ENCODE data around the gene PARVG.

The PARVG gene

GRCh38 chr22:44155115-44155514 is 25.6 kb upstream of the PARVG start:
- DNase-seq = no peak

- DNase-seq = no peak
Measured at GRCh38 chr22:44157916-44158618, 22.7 kb upstream of the PARVG start.

DNA sequence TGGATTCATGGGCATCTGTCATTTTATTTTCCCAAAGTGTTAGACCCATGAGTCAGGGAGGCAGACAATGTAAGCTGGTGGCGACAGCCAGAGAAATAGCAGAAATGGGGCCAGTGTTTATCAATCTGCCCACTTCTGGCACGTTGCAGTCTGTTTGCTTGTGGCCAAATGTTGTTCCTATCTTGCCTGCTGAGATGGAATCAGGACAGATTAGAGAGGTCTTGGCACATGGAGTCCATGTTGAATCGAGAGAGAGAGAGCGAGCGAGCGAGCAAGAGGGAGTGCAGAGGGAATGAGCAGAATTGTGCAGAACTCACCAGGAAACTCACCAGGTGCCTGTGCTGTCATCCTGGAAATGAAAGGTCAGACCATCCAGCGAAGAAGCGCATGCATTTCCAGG is 21.9 kb upstream of the PARVG start:
- DNase-seq = no peak

DNA sequence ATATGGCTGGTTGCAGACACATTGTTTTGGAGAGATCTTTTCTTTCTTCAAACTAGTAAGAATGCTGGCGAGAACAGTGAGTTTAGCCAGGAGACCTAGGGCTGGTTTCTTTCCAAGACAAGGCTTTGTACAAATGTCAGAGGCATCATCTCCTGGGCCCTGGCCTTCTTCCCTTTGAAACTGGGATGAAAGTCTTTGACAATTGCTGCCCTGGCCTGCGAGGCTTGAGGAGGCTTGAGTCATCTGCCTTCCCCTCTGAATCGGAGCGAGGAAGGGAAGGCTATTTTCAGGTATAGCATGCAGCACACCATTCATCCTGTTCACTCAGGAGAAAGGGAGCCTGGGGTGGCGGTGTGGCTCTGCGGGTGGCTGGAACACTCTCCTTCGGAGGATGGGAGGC is 21.5 kb upstream of the PARVG start:
- DNase-seq = no peak

DNA sequence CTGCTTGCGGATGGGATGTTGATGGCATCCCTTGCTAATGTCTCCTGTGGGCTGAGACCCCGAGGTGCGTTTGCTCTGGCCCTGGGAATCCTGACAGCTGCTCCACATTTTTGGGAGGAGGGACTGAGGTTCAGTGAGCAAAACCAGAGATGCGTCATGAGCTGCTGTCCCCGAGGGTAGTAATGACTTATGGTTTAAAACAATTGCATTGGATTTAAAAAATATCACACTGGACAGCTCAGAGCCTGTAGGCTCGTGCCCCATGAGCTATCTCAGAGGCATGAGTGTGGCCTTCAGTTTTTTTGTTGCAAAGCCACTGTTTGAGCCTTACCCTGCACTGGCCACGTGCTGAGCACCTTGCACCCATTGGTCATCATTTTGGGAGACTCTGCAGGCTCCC is 20.9 kb upstream of the PARVG start:
- DNase-seq = no peak

- no peak for DNase-seq
Measured at GRCh38 chr22:44160421-44160820, 20.3 kb upstream of the PARVG start.

DNA sequence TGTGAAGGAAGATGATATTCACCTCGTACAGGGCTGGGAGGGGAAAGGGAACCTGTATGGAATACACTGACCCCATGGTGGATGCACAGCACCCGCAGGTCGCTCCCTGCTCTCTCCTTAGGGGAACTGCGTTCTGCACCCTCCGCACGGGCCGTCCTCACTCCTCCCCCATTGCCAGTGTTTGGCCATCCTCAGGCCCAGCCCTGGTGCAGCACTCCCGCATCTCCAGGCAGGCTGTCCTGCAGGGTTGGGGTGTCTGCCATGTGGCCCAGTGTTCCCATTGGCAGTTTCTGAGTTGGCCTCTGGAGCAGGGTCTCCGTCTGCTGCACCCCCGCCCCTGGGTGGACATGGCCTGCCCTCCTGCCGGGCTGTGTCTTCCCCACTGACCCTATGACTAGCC is 19.1 kb upstream of the PARVG start:
- DNase-seq = no peak

GRCh38 chr22:44162960-44163359 is 17.8 kb upstream of the PARVG start:
- DNase-seq = no peak

GRCh38 chr22:44163536-44163935 is 17.2 kb upstream of the PARVG start:
- DNase-seq = no peak

- no peak for DNase-seq
Measured at GRCh38 chr22:44164031-44164430, 16.7 kb upstream of the PARVG start.

- DNase-seq = no peak
Measured at GRCh38 chr22:44165286-44165874, 15.3 kb upstream of the PARVG start.

- no peak for DNase-seq
Measured at GRCh38 chr22:44166498-44167276, 14.0 kb upstream of the PARVG start.

DNA sequence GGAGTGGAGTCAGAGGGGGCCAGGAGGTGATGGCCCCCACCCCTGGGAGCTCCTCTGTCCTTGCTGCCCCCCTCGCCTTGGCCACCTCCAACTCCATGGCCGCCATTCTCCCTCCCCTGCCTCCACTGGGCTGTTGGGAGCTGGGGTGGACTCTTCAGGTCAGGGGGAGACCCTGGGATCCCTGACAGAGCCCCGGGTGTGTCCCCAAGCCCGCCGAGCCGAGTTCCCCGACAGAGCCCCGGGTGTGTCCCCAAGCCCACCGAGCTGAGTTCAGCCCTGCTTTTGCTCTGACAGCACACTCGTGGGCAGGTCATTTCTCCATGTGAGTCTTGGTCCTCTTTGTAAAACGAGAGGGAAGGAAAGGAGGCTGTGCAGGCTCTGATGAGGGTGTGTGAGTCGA is 13.2 kb upstream of the PARVG start:
- DNase-seq = no peak

GRCh38 chr22:44168206-44168605 is 12.5 kb upstream of the PARVG start:
- DNase-seq = no peak

- no peak for DNase-seq
Measured at GRCh38 chr22:44170470-44170869, 10.3 kb upstream of the PARVG start.

DNA sequence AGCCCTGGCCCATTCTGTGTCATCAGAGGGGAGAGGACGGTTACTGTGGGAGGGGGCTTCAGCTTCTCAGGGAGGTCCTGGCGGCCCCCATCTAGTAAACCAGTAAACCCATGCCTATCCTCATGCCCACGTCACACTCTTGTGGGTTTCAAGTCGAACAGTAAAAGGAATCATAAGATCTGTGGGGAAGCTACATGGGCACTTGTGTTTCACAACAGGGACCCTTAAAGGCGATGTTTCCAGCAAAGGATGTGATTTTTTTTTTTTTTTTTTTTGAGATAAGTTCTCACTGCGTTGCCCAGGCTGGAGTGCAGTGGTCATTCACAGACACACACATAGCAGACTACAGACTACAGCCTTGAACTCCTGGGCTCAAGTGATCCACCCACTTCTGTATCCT is 9.2 kb upstream of the PARVG start:
- DNase-seq = no peak

GRCh38 chr22:44172370-44173108 is 8.2 kb upstream of the PARVG start:
- no peak for DNase-seq

DNA sequence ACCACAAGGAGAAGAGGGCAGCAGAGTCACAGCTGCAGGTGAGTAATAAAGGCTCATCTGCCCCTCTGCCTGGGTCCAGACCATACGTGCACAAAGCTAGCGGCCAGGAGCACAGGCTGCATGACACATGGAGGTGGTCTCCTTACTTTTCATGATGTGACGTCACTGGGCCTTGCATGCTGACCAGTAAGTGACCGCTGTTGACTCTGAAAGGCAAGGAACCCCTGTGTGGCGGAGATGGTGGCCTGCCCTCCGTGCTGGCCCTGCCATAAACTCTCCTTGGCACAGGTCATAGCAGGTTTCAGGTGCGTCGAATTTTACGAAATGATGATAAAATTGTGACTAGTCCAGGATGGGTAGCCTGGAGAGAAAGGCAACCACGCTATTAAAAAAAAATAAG is 7.6 kb upstream of the PARVG start:
- no peak for DNase-seq

GRCh38 chr22:44175676-44176075 is 5.0 kb upstream of the PARVG start:
- DNase-seq = no peak

GRCh38 chr22:44179196-44179988 is 1.3 kb upstream of the PARVG start:
- DNase-seq = no peak

DNA sequence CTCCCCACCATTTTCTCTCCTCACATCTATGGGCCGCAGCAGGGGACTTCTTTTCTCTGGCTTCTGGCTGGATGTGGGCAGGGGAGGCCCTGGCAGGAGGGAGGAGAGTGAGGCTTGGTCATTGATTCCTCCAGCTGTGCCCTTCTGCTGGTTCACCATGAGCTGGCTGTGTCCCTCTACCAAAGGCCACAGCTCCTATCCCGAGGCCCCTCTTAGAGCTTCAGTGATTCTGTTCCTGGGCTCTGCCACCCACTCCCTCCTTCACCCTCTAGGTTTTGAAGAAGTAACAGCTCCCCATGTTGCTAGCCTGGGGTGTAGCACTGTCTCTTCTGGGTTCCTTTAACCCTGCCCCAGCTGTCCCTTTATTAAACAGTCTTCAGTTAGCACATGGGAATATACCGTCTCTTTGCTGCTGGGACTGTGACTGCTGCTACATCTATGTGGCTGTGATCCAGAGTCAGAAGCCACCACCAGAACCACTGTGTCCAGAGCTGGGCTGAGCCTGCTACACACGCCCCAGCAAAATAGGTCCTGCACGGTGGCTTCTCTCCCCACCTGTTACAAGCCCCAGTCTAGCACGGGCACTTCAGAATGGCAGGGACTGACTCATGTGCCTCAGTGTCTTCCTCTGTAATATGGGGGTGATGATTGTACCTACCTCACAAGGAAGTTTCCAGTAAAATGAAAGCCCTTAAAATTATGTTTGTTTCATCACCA is 578 bp upstream of the PARVG start:
- no peak for DNase-seq

All from activated CD8-positive, alpha-beta memory T cell treated with anti-CD3 and anti-CD28 coated beads for 24 hours (primary cell).